Measurements from ENCODE around the gene BCAS3.
"Not testable (repeated sequence)": the region's sequence is repeated elsewhere in the genome, so short reads cannot be mapped to it uniquely, and the experiment has no call there.

BCAS3 gene

GRCh38 chr17:61040666-61041065 is 363.0 kb downstream of the BCAS3 start:
- H2AFZ ChIP-seq (ENCODE audit: low read depth), result no peak overlapping the region

GRCh38 chr17:61042348-61042747 is 364.7 kb downstream of the BCAS3 start:
- not testable (repeated sequence) for H3K27me3 ChIP-seq (ENCODE audit: insufficient read depth, low read depth); H3K4me1 ChIP-seq (ENCODE audit: low read depth, poor library complexity, severe bottlenecking); H3K79me2 ChIP-seq (ENCODE audit: insufficient read depth, low read depth); H3K9ac ChIP-seq; H3K4me2 ChIP-seq; H2AFZ ChIP-seq (ENCODE audit: low read depth); H3K27ac ChIP-seq; H3K36me3 ChIP-seq (ENCODE audit: insufficient read depth); H4K20me1 ChIP-seq (ENCODE audit: insufficient read depth); H3K4me3 ChIP-seq (IDR thresholded peaks at IDR 0.05; ENCODE audit: insufficient read depth, low read depth, low read length)
- TF ChIP-seq CTCF (conservative IDR thresholded peaks at IDR 0.05; ENCODE audit: low read depth, low read length), result 0 out of 2 replicates have a peak, but pooled peaks have one; percentile 20

More at GRCh38 chr17:61040666-61041065, 363.0 kb downstream of the BCAS3 start:
- H3K9ac ChIP-seq, result no peak overlapping the region
- H3K79me2 ChIP-seq (ENCODE audit: insufficient read depth, low read depth), result no peaks in the 10 kb centered on the region
- TF ChIP-seq CTCF (conservative IDR thresholded peaks at IDR 0.05; ENCODE audit: low read depth, low read length), result no peak
- H3K4me2 ChIP-seq, result no peak overlapping the region
- H4K20me1 ChIP-seq (ENCODE audit: insufficient read depth), result no peaks in the 10 kb centered on the region
- no peak overlapping the region for H3K4me3 ChIP-seq (IDR thresholded peaks at IDR 0.05; ENCODE audit: insufficient read depth, low read depth, low read length)
- no peaks in the 10 kb centered on the region for H3K4me1 ChIP-seq (ENCODE audit: low read depth, poor library complexity, severe bottlenecking)
- H3K27ac ChIP-seq, result no peak overlapping the region
- no peaks in the 10 kb centered on the region for H3K27me3 ChIP-seq (ENCODE audit: insufficient read depth, low read depth)
- H3K36me3 ChIP-seq (ENCODE audit: insufficient read depth), result no peaks in the 10 kb centered on the region

- H3K4me3 ChIP-seq (IDR thresholded peaks at IDR 0.05; ENCODE audit: insufficient read depth, low read depth, low read length), result no peak overlapping the region
- H3K36me3 ChIP-seq (ENCODE audit: insufficient read depth), result no peaks in the 10 kb centered on the region
- TF ChIP-seq CTCF (conservative IDR thresholded peaks at IDR 0.05; ENCODE audit: low read depth, low read length), result no peak
- H3K9ac ChIP-seq, result no peak overlapping the region
- no peaks in the 10 kb centered on the region for H3K4me1 ChIP-seq (ENCODE audit: low read depth, poor library complexity, severe bottlenecking)
- no peaks in the 10 kb centered on the region for H3K79me2 ChIP-seq (ENCODE audit: insufficient read depth, low read depth)
- H3K27ac ChIP-seq, result no peak overlapping the region
- H3K27me3 ChIP-seq (ENCODE audit: insufficient read depth, low read depth), result no peaks in the 10 kb centered on the region
- H4K20me1 ChIP-seq (ENCODE audit: insufficient read depth), result no peaks in the 10 kb centered on the region
- no peak overlapping the region for H2AFZ ChIP-seq (ENCODE audit: low read depth)
- no peak overlapping the region for H3K4me2 ChIP-seq
Measured at GRCh38 chr17:61047515-61047914, 369.9 kb downstream of the BCAS3 start.

- H3K4me1 ChIP-seq (ENCODE audit: low read depth, poor library complexity, severe bottlenecking), result no peaks in the 10 kb centered on the region
- no peaks in the 10 kb centered on the region for H4K20me1 ChIP-seq (ENCODE audit: insufficient read depth)
- H3K4me3 ChIP-seq (IDR thresholded peaks at IDR 0.05; ENCODE audit: insufficient read depth, low read depth, low read length), result no peak overlapping the region
- H2AFZ ChIP-seq (ENCODE audit: low read depth), result no peak overlapping the region
- H3K9ac ChIP-seq, result no peak overlapping the region
- H3K4me2 ChIP-seq, result no peak overlapping the region
- H3K27me3 ChIP-seq (ENCODE audit: insufficient read depth, low read depth), result no peaks in the 10 kb centered on the region
- TF ChIP-seq CTCF (conservative IDR thresholded peaks at IDR 0.05; ENCODE audit: low read depth, low read length), result no peak
- no peaks in the 10 kb centered on the region for H3K36me3 ChIP-seq (ENCODE audit: insufficient read depth)
- no peaks in the 10 kb centered on the region for H3K79me2 ChIP-seq (ENCODE audit: insufficient read depth, low read depth)
- H3K27ac ChIP-seq, result no peak overlapping the region
Measured at GRCh38 chr17:61048376-61049106, 370.9 kb downstream of the BCAS3 start.

Data from KMS-11 (cell line).